ENCODE results near the gene SETD1A.

- TF ChIP-seq, protein P1, sequence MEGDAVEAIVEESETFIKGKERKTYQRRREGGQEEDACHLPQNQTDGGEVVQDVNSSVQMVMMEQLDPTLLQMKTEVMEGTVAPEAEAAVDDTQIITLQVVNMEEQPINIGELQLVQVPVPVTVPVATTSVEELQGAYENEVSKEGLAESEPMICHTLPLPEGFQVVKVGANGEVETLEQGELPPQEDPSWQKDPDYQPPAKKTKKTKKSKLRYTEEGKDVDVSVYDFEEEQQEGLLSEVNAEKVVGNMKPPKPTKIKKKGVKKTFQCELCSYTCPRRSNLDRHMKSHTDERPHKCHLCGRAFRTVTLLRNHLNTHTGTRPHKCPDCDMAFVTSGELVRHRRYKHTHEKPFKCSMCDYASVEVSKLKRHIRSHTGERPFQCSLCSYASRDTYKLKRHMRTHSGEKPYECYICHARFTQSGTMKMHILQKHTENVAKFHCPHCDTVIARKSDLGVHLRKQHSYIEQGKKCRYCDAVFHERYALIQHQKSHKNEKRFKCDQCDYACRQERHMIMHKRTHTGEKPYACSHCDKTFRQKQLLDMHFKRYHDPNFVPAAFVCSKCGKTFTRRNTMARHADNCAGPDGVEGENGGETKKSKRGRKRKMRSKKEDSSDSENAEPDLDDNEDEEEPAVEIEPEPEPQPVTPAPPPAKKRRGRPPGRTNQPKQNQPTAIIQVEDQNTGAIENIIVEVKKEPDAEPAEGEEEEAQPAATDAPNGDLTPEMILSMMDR (IDR thresholded peaks at IDR 0.05; ENCODE audit: low read depth, low read length), result no peak
- no peak for TF ChIP-seq EZH2phosphoT487 (IDR thresholded peaks at IDR 0.05; ENCODE audit: low read depth)
These were observed 65.7 kb downstream of the SETD1A start for GRCh38 chr16:31023252-31023602.
